PC-3 (cell line): ENCODE measurements around the gene PIK3R5. TPM values are rescaled to one million over a fixed set of nuclear protein-coding genes. Genes with fewer than 3 reads are reported as not detected.

ENCODE experiments used
- ATAC-seq: fragments of 200-7000 bp; cut with Tn5 transposase; 2 replicates; pipeline ENCODE4 v1.9.1; 2020; ENCODE audit warnings: mild to moderate bottlenecking, moderate library complexity
- BruUV-seq: library from RNA; stranded (reverse); fragments of 400-500 nt; replicated peaks from 2 replicates; lab custom pipeline; 2021; lab: Mats Ljungman, UMichigan
- CTCF ChIA-PET: fragments of 300-600 bp; sonication (Branson Sonifier 250); formaldehyde crosslinking; loops from one replicate; lab custom pipeline; 2022; ENCODE audit warnings: antibody characterized with exemption; lab: Charles Lee
- POLR2A ChIA-PET: fragments of 300-600 bp; sonication (Branson Sonifier 250); formaldehyde crosslinking; loops from one replicate; lab custom pipeline; 2022; ENCODE audit warnings: antibody characterized with exemption; ENCODE audit not compliant: unreplicated experiment; lab: Charles Lee
- DNase-seq: peaks from one replicate; pipeline ENCODE4 v3.0.0-alpha.2; 2015
- H2AFZ ChIP-seq: fragments of 300-600 bp; sonication (generic); 2 replicates; pipeline ENCODE4 v1.6.0; 2016; ENCODE audit warnings: antibody characterized with exemption, low read length
- H3F3A ChIP-seq: fragments of 300-600 bp; sonication (generic); one replicate; pipeline ENCODE4 v1.6.0; 2017; ENCODE audit warnings: antibody characterized with exemption, low read length, control low read depth, mild to moderate bottlenecking; ENCODE audit not compliant: unreplicated experiment
- H3K27ac ChIP-seq: fragments of 300-600 bp; sonication (generic); 2 replicates; pipeline ENCODE4 v1.5.1; 2016; ENCODE audit warnings: mild to moderate bottlenecking, low read length
- H3K27me3 ChIP-seq: fragments of 300-600 bp; sonication (generic); 2 replicates; pipeline ENCODE4 v1.6.1; 2016; ENCODE audit warnings: low read length, mixed read lengths
- H3K36me3 ChIP-seq: fragments of 300-600 bp; sonication (generic); 2 replicates; pipeline ENCODE4 v1.6.1; 2016; ENCODE audit warnings: low read depth, mixed run types, low read length, mixed read lengths
- H3K4me1 ChIP-seq: fragments of 300-600 bp; sonication (generic); 2 replicates; pipeline ENCODE4 v1.5.1; 2016; ENCODE audit warnings: low read length; ENCODE audit not compliant: insufficient read depth
- H3K4me2 ChIP-seq: fragments of 300-600 bp; sonication (generic); 2 replicates; pipeline ENCODE4 v1.6.0; 2016; ENCODE audit warnings: low read length
- H3K4me3 ChIP-seq: fragments of 300-600 bp; sonication (generic); 2 replicates; pipeline ENCODE4 v1.5.1; 2016; ENCODE audit warnings: mild to moderate bottlenecking, low read length, mixed read lengths
- H3K79me2 ChIP-seq: fragments of 300-600 bp; sonication (generic); 2 replicates; pipeline ENCODE4 v1.6.1; 2017; ENCODE audit warnings: low read length, mixed read lengths
- H3K9ac ChIP-seq: fragments of 300-600 bp; sonication (generic); 2 replicates; pipeline ENCODE4 v1.6.0; 2016; ENCODE audit warnings: mild to moderate bottlenecking, low read length
- H3K9me2 ChIP-seq: fragments of 300-600 bp; sonication (generic); replicated peaks from 2 replicates; pipeline ENCODE4 v1.6.1; 2016; ENCODE audit warnings: mixed run types, low read length, mixed read lengths
- H3K9me3 ChIP-seq: fragments of 300-600 bp; sonication (generic); 2 replicates; pipeline ENCODE4 v1.6.1; 2016; ENCODE audit warnings: low read length, mixed read lengths
- H4K20me1 ChIP-seq: fragments of 300-600 bp; sonication (generic); 2 replicates; pipeline ENCODE4 v1.6.1; 2016; ENCODE audit warnings: low read length, mixed read lengths
- EZH2 ChIP-seq: fragments of 300-600 bp; sonication (generic); IDR thresholded peaks from one replicate; pipeline ENCODE4 v1.6.1; 2017; ENCODE audit warnings: antibody characterized with exemption, mild to moderate bottlenecking, low read length; ENCODE audit not compliant: unreplicated experiment
- EZH2phosphoT487 ChIP-seq: fragments of 300-600 bp; sonication (generic); IDR thresholded peaks from 2 replicates; pipeline ENCODE4 v1.6.1; 2018; ENCODE audit warnings: mild to moderate bottlenecking, antibody characterized with exemption, low read length, borderline replicate concordance
- intact Hi-C: fragments of 100-400 bp; cut with micrococcal nuclease; formaldehyde crosslinking; loops from 2 replicates; pipeline ENCODE4 v1.9.0; 2023
- total RNA-seq: library from RNA; depleted of rRNA; stranded (reverse); fragments of >200 nt; gene quantifications from 2 replicates; pipeline ENCODE4 v1.2.3, GENCODE V29; 2014
- TF ChIP-seq, protein P1 (sequence below): fragments of 300-600 bp; sonication (generic); conservative IDR thresholded peaks from 2 replicates; pipeline ENCODE4 v1.5.1; 2017; ENCODE audit warnings: antibody characterized with exemption, low read depth, mild to moderate bottlenecking, low read length

Gene PIK3R5
- total RNA-seq, 1 experiment from 2014 or later = not detected

- ChIA-PET CTCF (no interaction called here), POLR2A (no interaction called here)
- Histone ChIP-seq H3K4me2 (no peak overlapping the region), H3K4me1 (no peaks in the 10 kb centered on the region), H2AFZ (no peak overlapping the region), H3K27me3 (peaks cover 1% of the 10 kb centered on the region; the same call in 1 of the 2 replicates), H3K9me3 (no peaks in the 10 kb centered on the region), H3F3A (no peaks in the 10 kb centered on the region), H4K20me1 (no peaks in the 10 kb centered on the region), H3K79me2 (no peaks in the 10 kb centered on the region), H3K9ac (no peak overlapping the region), H3K36me3 (no peaks in the 10 kb centered on the region), H3K4me3 (no peak overlapping the region), H3K27ac (no peak overlapping the region), H3K9me2 (no peaks in the 10 kb centered on the region)
- ATAC-seq (no peak), DNase-seq (no peak)
- no TSS peak for BruUV-seq
- intact Hi-C loops = no loop called here
- TF ChIP-seq EZH2 = no peak
- no peak for TF ChIP-seq EZH2phosphoT487
- TF ChIP-seq, protein P1, sequence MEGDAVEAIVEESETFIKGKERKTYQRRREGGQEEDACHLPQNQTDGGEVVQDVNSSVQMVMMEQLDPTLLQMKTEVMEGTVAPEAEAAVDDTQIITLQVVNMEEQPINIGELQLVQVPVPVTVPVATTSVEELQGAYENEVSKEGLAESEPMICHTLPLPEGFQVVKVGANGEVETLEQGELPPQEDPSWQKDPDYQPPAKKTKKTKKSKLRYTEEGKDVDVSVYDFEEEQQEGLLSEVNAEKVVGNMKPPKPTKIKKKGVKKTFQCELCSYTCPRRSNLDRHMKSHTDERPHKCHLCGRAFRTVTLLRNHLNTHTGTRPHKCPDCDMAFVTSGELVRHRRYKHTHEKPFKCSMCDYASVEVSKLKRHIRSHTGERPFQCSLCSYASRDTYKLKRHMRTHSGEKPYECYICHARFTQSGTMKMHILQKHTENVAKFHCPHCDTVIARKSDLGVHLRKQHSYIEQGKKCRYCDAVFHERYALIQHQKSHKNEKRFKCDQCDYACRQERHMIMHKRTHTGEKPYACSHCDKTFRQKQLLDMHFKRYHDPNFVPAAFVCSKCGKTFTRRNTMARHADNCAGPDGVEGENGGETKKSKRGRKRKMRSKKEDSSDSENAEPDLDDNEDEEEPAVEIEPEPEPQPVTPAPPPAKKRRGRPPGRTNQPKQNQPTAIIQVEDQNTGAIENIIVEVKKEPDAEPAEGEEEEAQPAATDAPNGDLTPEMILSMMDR = no peak
Measured at GRCh38 chr17:8893059-8893458, 72.4 kb downstream of the PIK3R5 start.

GRCh38 chr17:8892338-8892690, 73.2 kb downstream of the PIK3R5 start:
- no peaks in the 10 kb centered on the region for H3K9me2 ChIP-seq
- no peaks in the 10 kb centered on the region for H3K27me3 ChIP-seq
- no peak overlapping the region for H3K4me2 ChIP-seq
- BruUV-seq = no TSS peak
- ATAC-seq (no peak), DNase-seq (no peak)
- no peaks in the 10 kb centered on the region for H3K4me1 ChIP-seq
- TF ChIP-seq EZH2 (no peak), EZH2phosphoT487 (no peak)
- TF ChIP-seq, protein P1 = no peak
- no peaks in the 10 kb centered on the region for H3K9me3 ChIP-seq
- H3K27ac ChIP-seq = no peak overlapping the region
- POLR2A ChIA-PET = no interaction called here
- no peak overlapping the region for H3K9ac ChIP-seq
- H3K79me2 ChIP-seq = no peaks in the 10 kb centered on the region
- H3F3A ChIP-seq = no peaks in the 10 kb centered on the region
- H4K20me1 ChIP-seq = no peaks in the 10 kb centered on the region
- H3K36me3 ChIP-seq = no peaks in the 10 kb centered on the region
- CTCF ChIA-PET = no interaction called here
- H3K4me3 ChIP-seq = no peak overlapping the region
- no peak overlapping the region for H2AFZ ChIP-seq
- intact Hi-C loops = no loop called here

DNA sequence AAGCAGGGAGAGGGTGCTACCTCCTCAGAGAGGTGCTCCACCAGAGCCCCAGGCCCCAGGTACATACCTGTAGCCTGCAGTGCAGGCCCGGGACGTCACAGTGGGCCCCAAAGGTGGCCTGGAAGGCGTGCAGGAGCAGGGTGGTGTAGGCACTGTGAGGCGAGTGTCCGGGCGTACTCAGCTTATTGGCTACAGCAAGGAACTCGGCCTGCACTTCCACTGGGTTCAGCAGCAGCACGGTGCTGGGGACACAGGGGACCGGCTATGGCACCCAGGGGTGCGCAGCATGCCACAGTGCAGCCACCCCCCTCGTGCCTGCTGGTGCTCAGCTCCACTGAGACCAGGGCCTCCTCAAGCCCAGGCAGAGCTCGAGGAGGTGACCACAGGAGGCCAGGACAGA, 74.8 kb downstream of the PIK3R5 start:
- Histone ChIP-seq H3F3A (no peaks in the 10 kb centered on the region), H3K27me3 (no peaks in the 10 kb centered on the region), H3K36me3 (no peaks in the 10 kb centered on the region), H4K20me1 (no peaks in the 10 kb centered on the region), H2AFZ (no peak overlapping the region), H3K4me2 (no peak overlapping the region), H3K9me3 (no peaks in the 10 kb centered on the region), H3K9me2 (no peaks in the 10 kb centered on the region), H3K27ac (no peak overlapping the region), H3K79me2 (no peaks in the 10 kb centered on the region), H3K9ac (no peak overlapping the region), H3K4me1 (no peaks in the 10 kb centered on the region), H3K4me3 (no peak overlapping the region)
- ATAC-seq = no peak
- no peak for DNase-seq
- BruUV-seq = no TSS peak
- ChIA-PET POLR2A (no interaction called here), CTCF (no interaction called here)
- TF ChIP-seq EZH2 = no peak
- TF ChIP-seq, protein P1 = no peak
- intact Hi-C loops = no loop called here
